T-helper 17 cell (primary cell): Measurements from ENCODE around the gene C9orf78. TPM values are rescaled to one million over a fixed set of nuclear protein-coding genes. Genes with fewer than 3 reads are reported as not detected.

Source experiments
- ATAC-seq: fragments of 150-1000 bp; cut with Tn5 transposase; 2 replicates; pipeline ENCODE4 v1.10.0; 2021; ENCODE audit warnings: mild to moderate bottlenecking, moderate library complexity
- DNase-seq, 3 donors: peaks; one replicate each; pipeline versions ENCODE4 v3.0.0 to v3.0.0-alpha.2; 2020 to 2021
- H3K9me3 ChIP-seq: one replicate; pipeline ENCODE4 v1.7.0; 2013; ENCODE audit warnings: low read length, mild to moderate bottlenecking; ENCODE audit not compliant: control insufficient read depth, poor library complexity, severe bottlenecking
- H3K27ac Mint-ChIP-seq: one replicate; pipeline ENCODE4 v1.8.0; 2022; ENCODE audit warnings: mild to moderate bottlenecking, moderate library complexity, mixed read lengths
- H3K27me3 Mint-ChIP-seq: one replicate; pipeline ENCODE4 v1.8.0; 2022; ENCODE audit warnings: mixed read lengths
- H3K36me3 Mint-ChIP-seq: one replicate; pipeline ENCODE4 v1.8.0; 2022; ENCODE audit warnings: low read depth, mixed read lengths
- H3K4me1 Mint-ChIP-seq: one replicate; pipeline ENCODE4 v1.8.0; 2022; ENCODE audit warnings: mild to moderate bottlenecking, mixed read lengths
- H3K4me3 Mint-ChIP-seq: one replicate; pipeline ENCODE4 v1.8.0; 2022; ENCODE audit warnings: mild to moderate bottlenecking, moderate library complexity, mixed read lengths
- total RNA-seq, 4 donors: library from RNA in 2 of 4; stranded (reverse) in 2 of 4; gene quantifications; one replicate each; pipeline ENCODE4 v1.2.3 and lab custom pipeline; 2022 to 2026

Gene C9orf78
- total RNA-seq, 2 donors from 2014 or later = 96.2 to 111 TPM

- H3K36me3 Mint-ChIP-seq = peaks cover 3% of the 10 kb centered on the region
- peak overlapping the region; percentile 68 for H3K4me3 Mint-ChIP-seq
- peaks cover 44% of the 10 kb centered on the region for H3K4me1 Mint-ChIP-seq
- DNase-seq (peak in 2 of 3 donors; percentile 37 to 64), ATAC-seq (peak; percentile 65)
- no peaks in the 10 kb centered on the region for H3K27me3 Mint-ChIP-seq
- no peaks in the 10 kb centered on the region for H3K9me3 ChIP-seq
- peak overlapping the region; percentile 96 for H3K27ac Mint-ChIP-seq
Measured at GRCh38 chr9:129863059-129863690, 28.1 kb upstream of the C9orf78 start.

DNA sequence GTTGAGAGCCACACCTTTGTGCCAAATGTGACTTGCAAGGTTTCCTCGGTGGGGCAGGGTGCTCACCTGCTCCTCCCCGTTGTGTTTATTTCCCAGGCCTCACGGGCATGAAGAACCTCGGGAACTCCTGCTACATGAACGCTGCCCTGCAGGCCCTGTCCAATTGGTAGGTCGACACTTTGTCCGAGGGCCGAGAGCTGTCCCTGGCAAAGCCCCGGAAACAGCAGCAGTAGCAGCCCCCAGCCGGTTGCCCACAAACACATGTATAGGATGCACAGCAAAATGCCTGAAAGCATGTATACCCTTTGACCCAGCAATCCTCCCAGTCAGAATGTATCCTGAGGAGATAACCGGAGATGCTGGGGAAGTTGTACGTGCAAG lies 26.4 kb upstream of the C9orf78 start:
- peaks cover 34% of the 10 kb centered on the region for H3K4me1 Mint-ChIP-seq
- H3K27me3 Mint-ChIP-seq = no peaks in the 10 kb centered on the region
- DNase-seq (no peak), ATAC-seq (no peak)
- peak overlapping the region; percentile 64 for H3K4me3 Mint-ChIP-seq
- peak overlapping the region; percentile 67 for H3K27ac Mint-ChIP-seq
- peaks cover 3% of the 10 kb centered on the region for H3K36me3 Mint-ChIP-seq
- H3K9me3 ChIP-seq = no peaks in the 10 kb centered on the region

- no peak overlapping the region for H3K4me3 Mint-ChIP-seq
- H3K4me1 Mint-ChIP-seq = peaks cover 28% of the 10 kb centered on the region
- no peak for ATAC-seq
Measured at GRCh38 chr9:129860653-129861446, 25.8 kb upstream of the C9orf78 start.

GRCh38 chr9:129858167-129858962 lies 23.3 kb upstream of the C9orf78 start:
- peaks cover 29% of the 10 kb centered on the region for H3K4me1 Mint-ChIP-seq
- H3K9me3 ChIP-seq = no peaks in the 10 kb centered on the region
- ATAC-seq (no peak), DNase-seq (no peak)
- H3K27me3 Mint-ChIP-seq = no peaks in the 10 kb centered on the region
- peak overlapping the region; percentile 12 for H3K4me3 Mint-ChIP-seq
- peaks cover 6% of the 10 kb centered on the region for H3K36me3 Mint-ChIP-seq
- H3K27ac Mint-ChIP-seq = peak overlapping the region; percentile 29

More at GRCh38 chr9:129860653-129861446, 25.8 kb upstream of the C9orf78 start:
- H3K36me3 Mint-ChIP-seq = peaks cover 3% of the 10 kb centered on the region
- H3K9me3 ChIP-seq = no peaks in the 10 kb centered on the region
- DNase-seq = no peak
- no peaks in the 10 kb centered on the region for H3K27me3 Mint-ChIP-seq
- peak overlapping the region; percentile 67 for H3K27ac Mint-ChIP-seq

DNA sequence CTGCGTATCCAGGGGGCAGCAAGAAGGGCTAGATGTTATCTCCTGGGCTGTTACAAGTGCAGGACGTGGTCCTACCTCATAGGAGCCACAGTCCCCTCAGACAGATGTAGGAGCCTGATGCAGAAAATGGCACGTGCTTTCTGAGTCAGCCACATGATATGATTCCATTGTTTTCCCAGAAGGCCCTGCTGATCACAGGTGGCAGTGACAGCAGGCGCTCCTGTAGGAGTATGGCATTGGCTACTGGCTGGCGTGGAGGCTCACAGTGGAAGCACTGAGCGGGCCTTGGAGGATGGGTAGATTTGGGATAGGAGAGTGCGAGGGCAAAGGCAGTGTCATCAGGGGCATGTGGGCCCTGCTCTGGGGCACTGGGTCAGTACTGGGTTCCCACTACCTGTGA lies 22.1 kb upstream of the C9orf78 start:
- H3K36me3 Mint-ChIP-seq = peaks cover 6% of the 10 kb centered on the region

GRCh38 chr9:129854588-129855110 lies 19.6 kb upstream of the C9orf78 start:
- Mint-ChIP-seq H3K36me3 (peaks cover 5% of the 10 kb centered on the region), H3K27ac (peak overlapping the region; percentile 83), H3K27me3 (no peaks in the 10 kb centered on the region), H3K4me1 (peaks cover 23% of the 10 kb centered on the region), H3K4me3 (peak overlapping the region; percentile 19)
- ATAC-seq = peak; percentile 46
- H3K9me3 ChIP-seq = no peaks in the 10 kb centered on the region
- DNase-seq = no peak

More for the DNA sequence above, 22.1 kb upstream of the C9orf78 start:
- H3K4me3 Mint-ChIP-seq = no peak overlapping the region
- peaks cover 26% of the 10 kb centered on the region for H3K4me1 Mint-ChIP-seq
- no peaks in the 10 kb centered on the region for H3K27me3 Mint-ChIP-seq
- no peaks in the 10 kb centered on the region for H3K9me3 ChIP-seq
- H3K27ac Mint-ChIP-seq = peak overlapping the region; percentile 77
- DNase-seq = no peak
- no peak for ATAC-seq

DNA sequence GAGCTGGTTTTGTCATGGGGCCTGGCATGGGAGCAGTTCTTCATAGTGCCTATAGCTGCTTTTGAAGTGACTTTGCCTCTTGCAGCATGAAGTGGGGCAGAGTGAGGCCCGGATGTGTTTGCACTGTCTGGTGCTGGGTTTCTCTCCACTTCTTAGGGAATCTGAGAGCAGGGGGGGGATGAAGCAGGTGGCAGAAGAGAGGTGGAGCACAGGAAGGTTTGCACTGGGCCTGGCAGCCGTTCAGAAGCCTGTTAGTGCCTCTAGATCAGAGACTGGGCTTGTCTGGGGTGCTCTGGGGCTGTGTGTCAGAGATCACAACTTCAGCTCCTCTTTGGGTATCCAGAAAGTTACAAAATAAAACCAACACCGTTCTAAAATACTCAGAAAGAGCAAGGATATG lies 18.5 kb upstream of the C9orf78 start:
- H3K27me3 Mint-ChIP-seq = no peaks in the 10 kb centered on the region
- ATAC-seq = no peak
- H3K4me3 Mint-ChIP-seq = peak overlapping the region; percentile 60
- H3K9me3 ChIP-seq = no peaks in the 10 kb centered on the region
- peaks cover 5% of the 10 kb centered on the region for H3K36me3 Mint-ChIP-seq
- peak overlapping the region; percentile 21 for H3K27ac Mint-ChIP-seq
- peaks cover 22% of the 10 kb centered on the region for H3K4me1 Mint-ChIP-seq
- no peak for DNase-seq

DNA sequence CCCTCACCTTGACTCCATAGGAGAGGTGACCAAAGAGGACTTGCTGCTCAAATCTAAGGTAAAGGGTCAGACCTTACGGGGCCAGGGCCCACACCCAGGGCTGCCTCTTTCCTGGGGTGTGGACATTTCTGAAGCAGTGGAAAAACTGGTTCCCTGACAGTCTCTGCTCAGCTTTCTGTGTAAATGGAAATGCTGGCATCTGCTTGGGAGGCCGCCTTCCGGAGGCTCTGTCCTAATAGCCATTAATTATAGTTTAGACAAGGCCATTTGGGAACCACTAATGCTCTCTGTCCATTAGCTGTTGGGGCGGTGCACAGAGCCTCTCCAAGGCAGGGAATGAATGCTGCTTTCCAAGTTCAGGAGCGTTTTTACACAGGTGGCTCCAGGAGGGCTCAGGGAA lies 17.5 kb upstream of the C9orf78 start:
- peaks cover 25% of the 10 kb centered on the region for H3K4me1 Mint-ChIP-seq
- peaks cover 5% of the 10 kb centered on the region for H3K36me3 Mint-ChIP-seq
- no peak overlapping the region for H3K27ac Mint-ChIP-seq
- no peak overlapping the region for H3K4me3 Mint-ChIP-seq
- H3K27me3 Mint-ChIP-seq = no peaks in the 10 kb centered on the region
- ATAC-seq (no peak), DNase-seq (no peak)
- no peaks in the 10 kb centered on the region for H3K9me3 ChIP-seq

DNA sequence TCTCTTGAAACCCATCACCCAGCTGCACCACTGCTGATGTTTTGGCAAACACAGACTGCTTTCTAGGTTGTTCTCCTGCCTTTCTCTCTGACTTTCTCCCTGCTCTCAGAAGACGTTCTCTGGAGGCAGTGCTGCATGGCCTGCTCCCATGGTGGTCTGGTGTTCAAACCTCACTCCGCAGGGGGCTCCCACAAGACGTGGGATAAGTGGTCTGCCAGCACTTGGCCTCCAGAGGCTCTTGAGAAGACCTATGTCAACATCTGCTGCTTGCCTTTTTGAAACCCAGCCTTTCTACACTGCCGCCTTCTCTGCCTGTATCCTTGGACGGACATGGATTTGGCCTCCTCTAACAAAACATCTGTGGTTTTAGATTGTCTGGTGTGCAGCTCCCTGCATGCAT lies 16.7 kb upstream of the C9orf78 start:
- Mint-ChIP-seq H3K27ac (peak overlapping the region; percentile 62), H3K27me3 (no peaks in the 10 kb centered on the region), H3K4me1 (peaks cover 27% of the 10 kb centered on the region), H3K4me3 (no peak overlapping the region), H3K36me3 (peaks cover 5% of the 10 kb centered on the region)
- no peaks in the 10 kb centered on the region for H3K9me3 ChIP-seq
- no peak for DNase-seq
- ATAC-seq = no peak

- Mint-ChIP-seq H3K4me3 (no peak overlapping the region), H3K27me3 (no peaks in the 10 kb centered on the region), H3K4me1 (peaks cover 30% of the 10 kb centered on the region), H3K27ac (peak overlapping the region; percentile 37), H3K36me3 (peaks cover 5% of the 10 kb centered on the region)
- no peaks in the 10 kb centered on the region for H3K9me3 ChIP-seq
- ATAC-seq (no peak), DNase-seq (no peak)
Measured at GRCh38 chr9:129850821-129851550, 15.9 kb upstream of the C9orf78 start.

- Mint-ChIP-seq H3K27ac (no peak overlapping the region), H3K4me3 (no peak overlapping the region), H3K4me1 (peaks cover 32% of the 10 kb centered on the region), H3K36me3 (peaks cover 5% of the 10 kb centered on the region), H3K27me3 (no peaks in the 10 kb centered on the region)
- DNase-seq (no peak), ATAC-seq (no peak)
- H3K9me3 ChIP-seq = no peaks in the 10 kb centered on the region
Measured at GRCh38 chr9:129849901-129850300, 14.8 kb upstream of the C9orf78 start.

DNA sequence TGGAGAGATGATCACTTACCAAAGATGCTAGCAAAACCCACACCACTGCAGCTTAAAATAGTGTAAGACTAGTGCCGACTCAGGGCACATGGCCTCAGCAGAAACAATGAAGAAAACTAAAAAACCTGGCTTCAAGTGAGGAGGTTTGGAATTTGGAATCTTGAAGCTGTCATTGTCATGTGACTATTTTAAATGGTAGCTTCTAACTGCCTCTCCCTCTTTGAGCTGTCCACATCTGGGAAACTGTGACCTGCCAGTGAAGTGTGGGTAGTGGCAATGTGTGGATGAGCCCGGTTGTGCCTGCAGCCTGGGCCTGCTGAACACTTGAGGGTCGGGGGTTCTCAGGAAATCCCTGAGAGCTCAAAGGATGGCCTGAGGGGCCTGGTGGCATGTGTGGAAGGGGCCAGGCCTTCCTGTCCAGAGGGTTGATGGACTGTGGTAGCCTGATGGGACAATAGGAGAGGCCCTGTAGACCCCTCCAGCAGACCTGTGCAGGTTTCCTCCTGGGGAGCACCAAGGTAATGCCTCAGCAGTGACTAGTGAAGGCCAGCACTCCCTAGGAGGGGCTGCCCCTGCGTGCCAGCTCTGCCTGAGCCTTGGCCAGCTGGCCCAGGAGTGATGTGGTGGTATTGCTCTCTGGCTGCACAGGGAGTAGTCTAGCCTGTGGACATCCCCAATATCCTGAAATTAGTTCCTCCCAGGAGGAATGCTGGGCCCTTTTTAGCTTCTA lies 13.8 kb upstream of the C9orf78 start:
- H3K9me3 ChIP-seq = no peaks in the 10 kb centered on the region
- Mint-ChIP-seq H3K4me3 (no peak overlapping the region), H3K36me3 (peaks cover 3% of the 10 kb centered on the region), H3K4me1 (peaks cover 23% of the 10 kb centered on the region), H3K27ac (peak overlapping the region; percentile 68), H3K27me3 (no peaks in the 10 kb centered on the region)
- no peak for DNase-seq
- no peak for ATAC-seq
